WTC11 (cell line): ENCODE results near the gene RNASE7. TPM values are rescaled to one million over a fixed set of nuclear protein-coding genes. Genes with fewer than 3 reads are reported as not detected.

Experiments used
- ATAC-seq: fragments of 200-7000 bp; cut with Tn5 transposase; 2 replicates; pipeline ENCODE4 v1.10.0; 2021; ENCODE audit warnings: mild to moderate bottlenecking, moderate library complexity
- CTCF ChIA-PET: fragments of 300-600 bp; sonication (Branson Sonifier 250); formaldehyde crosslinking; loops from one replicate; lab custom pipeline; 2021; ENCODE audit warnings: antibody characterized with exemption; lab: Charles Lee
- POLR2A ChIA-PET: fragments of 350-600 bp; sonication (Branson Sonifier 250); formaldehyde crosslinking; loops from one replicate; lab custom pipeline; 2021; ENCODE audit warnings: antibody characterized with exemption; lab: Charles Lee
- DNase-seq: peaks from one replicate; pipeline ENCODE4 v3.0.0; 2021; ENCODE audit warnings: low spot score
- H3K27ac Mint-ChIP-seq: 2 replicates; pipeline ENCODE4 v1.8.0; 2021; ENCODE audit warnings: mixed read lengths
- H3K27me3 Mint-ChIP-seq: 2 replicates; pipeline ENCODE4 v1.8.0; 2021; ENCODE audit warnings: low read depth, mild to moderate bottlenecking, moderate library complexity, mixed read lengths
- H3K36me3 Mint-ChIP-seq: 2 replicates; pipeline ENCODE4 v1.8.0; 2021; ENCODE audit warnings: mixed read lengths
- H3K4me1 Mint-ChIP-seq: 2 replicates; pipeline ENCODE4 v1.8.0; 2022; ENCODE audit warnings: mixed read lengths
- H3K4me3 Mint-ChIP-seq: 2 replicates; pipeline ENCODE4 v1.8.0; 2021; ENCODE audit warnings: mild to moderate bottlenecking, moderate library complexity, mixed read lengths
- H3K9me3 Mint-ChIP-seq: 2 replicates; pipeline ENCODE4 v1.8.0; 2021; ENCODE audit warnings: mixed read lengths
- CTCF ChIP-seq: fragments of 200-600 bp; IDR thresholded peaks from 2 replicates; pipeline ENCODE4 v1.8.0; 2022; ENCODE audit warnings: antibody characterized with exemption
- ELF4 ChIP-seq: sonication (generic); formaldehyde crosslinking; IDR thresholded peaks from 2 replicates; pipeline ENCODE4 v1.8.1; 2022; ENCODE audit warnings: low read depth, mild to moderate bottlenecking, moderate library complexity, missing genetic modification reagents
- ERG ChIP-seq: fragments of 250-450 bp; sonication (Bioruptor Pico); IDR thresholded peaks from 2 replicates; pipeline ENCODE4 v1.8.0; 2021; ENCODE audit warnings: mild to moderate bottlenecking
- ESRRA ChIP-seq: sonication (generic); formaldehyde crosslinking; IDR thresholded peaks from 2 replicates; pipeline ENCODE4 v1.8.1; 2022; ENCODE audit warnings: mild to moderate bottlenecking, missing genetic modification reagents, borderline replicate concordance
- SMAD4 ChIP-seq: sonication (generic); formaldehyde crosslinking; IDR thresholded peaks from 2 replicates; pipeline ENCODE4 v1.8.0; 2022; ENCODE audit warnings: mild to moderate bottlenecking, missing genetic modification reagents
- TP53 ChIP-seq: sonication (generic); formaldehyde crosslinking; IDR thresholded peaks from 2 replicates; pipeline ENCODE4 v1.8.1; 2023; ENCODE audit warnings: mild to moderate bottlenecking, missing genetic modification reagents
- ZBTB21 ChIP-seq: sonication (generic); formaldehyde crosslinking; IDR thresholded peaks from 2 replicates; pipeline ENCODE4 v1.8.1; 2023; ENCODE audit warnings: mild to moderate bottlenecking, missing genetic modification reagents, borderline replicate concordance
- ZBTB43 ChIP-seq: sonication (generic); formaldehyde crosslinking; IDR thresholded peaks from 2 replicates; pipeline ENCODE4 v1.8.1; 2023; ENCODE audit warnings: mild to moderate bottlenecking, missing genetic modification reagents
- ZNF121 ChIP-seq: sonication (generic); formaldehyde crosslinking; IDR thresholded peaks from 2 replicates; pipeline ENCODE4 v1.8.0; 2023; ENCODE audit warnings: missing genetic modification reagents
- ZNF138 ChIP-seq: sonication (generic); formaldehyde crosslinking; conservative IDR thresholded peaks from 2 replicates; pipeline ENCODE4 v1.8.1; 2022; ENCODE audit warnings: mild to moderate bottlenecking, moderate library complexity, missing genetic modification reagents
- total RNA-seq: library from RNA; stranded (reverse); gene quantifications from 3 replicates; pipeline ENCODE4 v1.2.3, GENCODE V29; 2021
- TF ChIP-seq, protein P1 (sequence below): sonication (generic); formaldehyde crosslinking; IDR thresholded peaks from 2 replicates; pipeline ENCODE4 v1.8.0; 2022; ENCODE audit warnings: mild to moderate bottlenecking, missing genetic modification reagents
- TF ChIP-seq, protein P2 (sequence below): sonication (generic); formaldehyde crosslinking; IDR thresholded peaks from 2 replicates; pipeline ENCODE4 v1.8.0; 2022; ENCODE audit warnings: missing genetic modification reagents
- TF ChIP-seq, protein P3 (sequence below): sonication (generic); formaldehyde crosslinking; IDR thresholded peaks from 2 replicates; pipeline ENCODE4 v1.8.1; 2022; ENCODE audit warnings: low read depth, missing genetic modification reagents, borderline replicate concordance
- TF ChIP-seq, protein P4 (sequence below): sonication (generic); formaldehyde crosslinking; IDR thresholded peaks from 2 replicates; pipeline ENCODE4 v1.8.1; 2022; ENCODE audit warnings: low read depth, mild to moderate bottlenecking, moderate library complexity, missing genetic modification reagents, borderline replicate concordance

Gene RNASE7
- total RNA-seq, 1 experiment from 2014 or later = not detected

DNA sequence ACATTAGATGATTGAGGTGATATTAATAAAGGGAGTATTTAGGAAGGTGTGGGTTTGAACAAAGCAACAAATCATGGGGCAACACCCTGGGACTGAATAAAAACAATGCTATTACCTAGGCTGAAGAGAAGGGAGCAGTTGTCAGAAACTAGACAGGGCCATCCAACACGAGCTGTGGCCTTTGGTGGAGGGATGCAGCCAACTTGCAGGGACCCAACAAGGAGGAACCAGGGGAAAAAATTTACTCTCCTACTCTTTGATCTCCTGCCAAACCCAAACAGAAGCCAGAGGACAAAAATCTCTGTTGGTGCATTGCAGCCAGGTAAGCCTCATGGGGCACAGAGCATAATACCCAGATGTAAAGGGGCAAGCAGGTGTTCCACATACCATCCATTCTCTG is 31.0 kb upstream of the RNASE7 start (continued):
- TF ChIP-seq, protein P1, sequence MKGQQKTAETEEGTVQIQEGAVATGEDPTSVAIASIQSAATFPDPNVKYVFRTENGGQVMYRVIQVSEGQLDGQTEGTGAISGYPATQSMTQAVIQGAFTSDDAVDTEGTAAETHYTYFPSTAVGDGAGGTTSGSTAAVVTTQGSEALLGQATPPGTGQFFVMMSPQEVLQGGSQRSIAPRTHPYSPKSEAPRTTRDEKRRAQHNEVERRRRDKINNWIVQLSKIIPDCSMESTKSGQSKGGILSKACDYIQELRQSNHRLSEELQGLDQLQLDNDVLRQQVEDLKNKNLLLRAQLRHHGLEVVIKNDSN (CRISPR knock-in tag) = no peak
- TF ChIP-seq, protein P2, sequence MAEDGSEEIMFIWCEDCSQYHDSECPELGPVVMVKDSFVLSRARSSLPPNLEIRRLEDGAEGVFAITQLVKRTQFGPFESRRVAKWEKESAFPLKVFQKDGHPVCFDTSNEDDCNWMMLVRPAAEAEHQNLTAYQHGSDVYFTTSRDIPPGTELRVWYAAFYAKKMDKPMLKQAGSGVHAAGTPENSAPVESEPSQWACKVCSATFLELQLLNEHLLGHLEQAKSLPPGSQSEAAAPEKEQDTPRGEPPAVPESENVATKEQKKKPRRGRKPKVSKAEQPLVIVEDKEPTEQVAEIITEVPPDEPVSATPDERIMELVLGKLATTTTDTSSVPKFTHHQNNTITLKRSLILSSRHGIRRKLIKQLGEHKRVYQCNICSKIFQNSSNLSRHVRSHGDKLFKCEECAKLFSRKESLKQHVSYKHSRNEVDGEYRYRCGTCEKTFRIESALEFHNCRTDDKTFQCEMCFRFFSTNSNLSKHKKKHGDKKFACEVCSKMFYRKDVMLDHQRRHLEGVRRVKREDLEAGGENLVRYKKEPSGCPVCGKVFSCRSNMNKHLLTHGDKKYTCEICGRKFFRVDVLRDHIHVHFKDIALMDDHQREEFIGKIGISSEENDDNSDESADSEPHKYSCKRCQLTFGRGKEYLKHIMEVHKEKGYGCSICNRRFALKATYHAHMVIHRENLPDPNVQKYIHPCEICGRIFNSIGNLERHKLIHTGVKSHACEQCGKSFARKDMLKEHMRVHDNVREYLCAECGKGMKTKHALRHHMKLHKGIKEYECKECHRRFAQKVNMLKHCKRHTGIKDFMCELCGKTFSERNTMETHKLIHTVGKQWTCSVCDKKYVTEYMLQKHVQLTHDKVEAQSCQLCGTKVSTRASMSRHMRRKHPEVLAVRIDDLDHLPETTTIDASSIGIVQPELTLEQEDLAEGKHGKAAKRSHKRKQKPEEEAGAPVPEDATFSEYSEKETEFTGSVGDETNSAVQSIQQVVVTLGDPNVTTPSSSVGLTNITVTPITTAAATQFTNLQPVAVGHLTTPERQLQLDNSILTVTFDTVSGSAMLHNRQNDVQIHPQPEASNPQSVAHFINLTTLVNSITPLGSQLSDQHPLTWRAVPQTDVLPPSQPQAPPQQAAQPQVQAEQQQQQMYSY = no peak
- TF ChIP-seq, protein P3, sequence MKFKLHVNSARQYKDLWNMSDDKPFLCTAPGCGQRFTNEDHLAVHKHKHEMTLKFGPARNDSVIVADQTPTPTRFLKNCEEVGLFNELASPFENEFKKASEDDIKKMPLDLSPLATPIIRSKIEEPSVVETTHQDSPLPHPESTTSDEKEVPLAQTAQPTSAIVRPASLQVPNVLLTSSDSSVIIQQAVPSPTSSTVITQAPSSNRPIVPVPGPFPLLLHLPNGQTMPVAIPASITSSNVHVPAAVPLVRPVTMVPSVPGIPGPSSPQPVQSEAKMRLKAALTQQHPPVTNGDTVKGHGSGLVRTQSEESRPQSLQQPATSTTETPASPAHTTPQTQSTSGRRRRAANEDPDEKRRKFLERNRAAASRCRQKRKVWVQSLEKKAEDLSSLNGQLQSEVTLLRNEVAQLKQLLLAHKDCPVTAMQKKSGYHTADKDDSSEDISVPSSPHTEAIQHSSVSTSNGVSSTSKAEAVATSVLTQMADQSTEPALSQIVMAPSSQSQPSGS (CRISPR knock-in tag) = no peak
- TF ChIP-seq ZNF138 (CRISPR knock-in tag) = no peak
- TF ChIP-seq SMAD4 (CRISPR knock-in tag) = no peak
- no peak for TF ChIP-seq ZBTB43 (CRISPR knock-in tag)
- TF ChIP-seq, protein P4, sequence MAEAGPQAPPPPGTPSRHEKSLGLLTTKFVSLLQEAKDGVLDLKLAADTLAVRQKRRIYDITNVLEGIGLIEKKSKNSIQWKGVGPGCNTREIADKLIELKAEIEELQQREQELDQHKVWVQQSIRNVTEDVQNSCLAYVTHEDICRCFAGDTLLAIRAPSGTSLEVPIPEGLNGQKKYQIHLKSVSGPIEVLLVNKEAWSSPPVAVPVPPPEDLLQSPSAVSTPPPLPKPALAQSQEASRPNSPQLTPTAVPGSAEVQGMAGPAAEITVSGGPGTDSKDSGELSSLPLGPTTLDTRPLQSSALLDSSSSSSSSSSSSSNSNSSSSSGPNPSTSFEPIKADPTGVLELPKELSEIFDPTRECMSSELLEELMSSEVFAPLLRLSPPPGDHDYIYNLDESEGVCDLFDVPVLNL (CRISPR knock-in tag) = no peak
- no peak for TF ChIP-seq ELF4
- TF ChIP-seq ZBTB21 (CRISPR knock-in tag) = no peak
- no peak for TF ChIP-seq ERG (CRISPR knock-in tag)
- no peak for TF ChIP-seq ZNF121

GRCh38 chr14:21014761-21015190 is 27.4 kb upstream of the RNASE7 start:
- no peak overlapping the region for H3K27ac Mint-ChIP-seq
- TF ChIP-seq TP53 (CRISPR knock-in tag) = no peak
- TF ChIP-seq ESRRA (CRISPR knock-in tag) = peak; percentile 51; the same call in 1 of the 2 replicates
- peak; percentile 84 for TF ChIP-seq CTCF
- POLR2A ChIA-PET = interaction anchor here (0.7 to 2.3 kb wide), 8 partner anchors 9 to 80 kb away, joined by 3 to 26 read pairs (median 8); partner anchors contain the start of genes ARHGEF40 and NDRG2
- CTCF ChIA-PET = interaction anchor here (0.6 to 9.1 kb wide), 49 partner anchors 9 to 709 kb away, joined by 3 to 670 read pairs (median 7); partner anchors contain the start of genes ARHGEF40, NDRG2, RNASE13 and RNASE7
- H3K9me3 Mint-ChIP-seq = no peaks in the 10 kb centered on the region
- DNase-seq (peak; percentile 92), ATAC-seq (peak; percentile 91)
- H3K27me3 Mint-ChIP-seq = peaks cover 3% of the 10 kb centered on the region
- H3K36me3 Mint-ChIP-seq = peaks cover 2% of the 10 kb centered on the region; the same call in 1 of the 2 replicates
- peaks cover 12% of the 10 kb centered on the region for H3K4me1 Mint-ChIP-seq
- no peak overlapping the region for H3K4me3 Mint-ChIP-seq
